IPS DF 19.7 (cell line): ENCODE results near the gene GFOD2.
"Not testable (repeated sequence)": the region's sequence is repeated elsewhere in the genome, so short reads cannot be mapped to it uniquely, and the experiment has no call there.

Experiments
- DNase-seq: peaks from one replicate; pipeline ENCODE4 v3.0.0-alpha.2; 2013; ENCODE audit warnings: low read depth, low spot score

The GFOD2 gene

GRCh38 chr16:67703626-67704025 is 15.5 kb downstream of the GFOD2 start:
- no peak for DNase-seq

- DNase-seq = no peak
These were observed 17.0 kb downstream of the GFOD2 start for GRCh38 chr16:67702130-67702529.

GRCh38 chr16:67701420-67701819 is 17.7 kb downstream of the GFOD2 start:
- DNase-seq = no peak

GRCh38 chr16:67699265-67699664 is 19.9 kb downstream of the GFOD2 start:
- DNase-seq = no peak

GRCh38 chr16:67697422-67698185 is 21.5 kb downstream of the GFOD2 start:
- DNase-seq = no peak

GRCh38 chr16:67694611-67695010 is 24.5 kb downstream of the GFOD2 start:
- no peak for DNase-seq

GRCh38 chr16:67693517-67694285 is 25.4 kb downstream of the GFOD2 start:
- not testable (repeated sequence) for DNase-seq

GRCh38 chr16:67685388-67686112 is 33.6 kb downstream of the GFOD2 start:
- no peak for DNase-seq

GRCh38 chr16:67683767-67684166 is 35.3 kb downstream of the GFOD2 start:
- DNase-seq = no peak

GRCh38 chr16:67679935-67680897 is 38.9 kb downstream of the GFOD2 start:
- DNase-seq = no peak

- no peak for DNase-seq
These were observed 40.6 kb downstream of the GFOD2 start for GRCh38 chr16:67678354-67679023.

- no peak for DNase-seq
These were observed 41.4 kb downstream of the GFOD2 start for GRCh38 chr16:67677712-67678111.

- DNase-seq = no peak
These were observed 42.2 kb downstream of the GFOD2 start for GRCh38 chr16:67676939-67677338.

GRCh38 chr16:67676516-67676915 is 42.6 kb downstream of the GFOD2 start:
- DNase-seq = no peak

- DNase-seq = no peak
These were observed 43.1 kb downstream of the GFOD2 start for GRCh38 chr16:67675999-67676398.

- no peak for DNase-seq
These were observed 43.6 kb downstream of the GFOD2 start for GRCh38 chr16:67675579-67675935.

GRCh38 chr16:67674851-67675578 is 44.1 kb downstream of the GFOD2 start:
- DNase-seq = no peak

GRCh38 chr16:67673712-67674580 is 45.2 kb downstream of the GFOD2 start:
- no peak for DNase-seq
